ENCODE measurements around the gene FAM161A. TPM values are rescaled to one million over a fixed set of nuclear protein-coding genes. Genes with fewer than 3 reads are reported as not detected.
"Not testable (repeated sequence)": the region's sequence is repeated elsewhere in the genome, so short reads cannot be mapped to it uniquely, and the experiment has no call there.

Gene FAM161A
- total RNA-seq, 1 experiment from 2014 or later = 7.3 TPM

GRCh38 chr2:61816480-61817355 lies 37.1 kb downstream of the FAM161A start:
- Histone ChIP-seq H3K9me2 (ENCODE audit: insufficient read depth) (no peaks in the 10 kb centered on the region), H3K9ac (ENCODE audit: low read length) (no peak overlapping the region), H3K27me3 (ENCODE audit: insufficient read depth, low read length) (0 out of 2 replicates have a peak, but pooled peaks cover 4% of the 10 kb centered on the region), H3K9me3 (ENCODE audit: control insufficient read depth in 1 of 2, insufficient read depth in 1 of 2, low read depth in 1 of 2, low read length in 2 of 2) (no peaks in the 10 kb centered on the region), H4K20me1 (ENCODE audit: insufficient read depth) (no peaks in the 10 kb centered on the region), H3K4me1 (ENCODE audit: control insufficient read depth in 1 of 2, insufficient read depth in 2 of 2, low read length in 2 of 2) (no peaks in the 10 kb centered on the region), H3K36me3 (ENCODE audit: control insufficient read depth in 1 of 2, insufficient read depth in 2 of 2, low read length in 2 of 2) (no peaks in the 10 kb centered on the region), H3K79me2 (ENCODE audit: insufficient read depth, low read length) (no peaks in the 10 kb centered on the region), H3K4me3 (replicated peaks in 1 of 2; ENCODE audit: low read depth in 1 of 2, low read length in 2 of 2) (no peak overlapping the region), H3K4me2 (ENCODE audit: low read length) (no peak overlapping the region), H2AFZ (ENCODE audit: low read depth, low read length, poor library complexity, severe bottlenecking) (no peak overlapping the region), H3K27ac (ENCODE audit: low read depth, low read length) (no peak overlapping the region)
- no TSS peak for BruUV-seq (replicated peaks)
- TF ChIP-seq CBX3 (IDR thresholded peaks at IDR 0.05; ENCODE audit: low read depth) = no peak
- TF ChIP-seq EGR1 (IDR thresholded peaks at IDR 0.05; ENCODE audit: low read depth) = no peak
- no peak for TF ChIP-seq POLR2AphosphoS5 (IDR thresholded peaks at IDR 0.05; ENCODE audit: low read depth, low read length)
- no peak for TF ChIP-seq POLR2A (IDR thresholded peaks at IDR 0.05; ENCODE audit: borderline replicate concordance, extremely low read depth, insufficient read depth, insufficient read length)
- no peak for TF ChIP-seq ZNF274 (IDR thresholded peaks at IDR 0.05; ENCODE audit: low read depth, low read length)
- no peak for TF ChIP-seq MAX (IDR thresholded peaks at IDR 0.05)
- TF ChIP-seq JUND (IDR thresholded peaks at IDR 0.05) = no peak
- TF ChIP-seq SIN3A (IDR thresholded peaks at IDR 0.05; ENCODE audit: low read depth) = no peak
- TF ChIP-seq ELF1 (IDR thresholded peaks at IDR 0.05; ENCODE audit: borderline replicate concordance, low read depth) = no peak
- TF ChIP-seq CEBPB (IDR thresholded peaks at IDR 0.05; ENCODE audit: low read depth) = no peak
- ChIA-PET POLR2A (no interaction called here), RAD21 (ENCODE audit: low non-redundant PET in 1 of 2, low total read pairs in 2 of 2, uncharacterized antibody in 2 of 2, unreplicated experiment in 2 of 2) (no interaction called here), CTCF (no interaction called here)
- ATAC-seq (no peak), DNase-seq (ENCODE audit: low read depth, low spot score) (no peak)
- intact Hi-C loops (cut with micrococcal nuclease) = no loop called here

- intact Hi-C loops (cut with micrococcal nuclease) = no loop called here
These were observed 39.2 kb downstream of the FAM161A start for GRCh38 chr2:61814539-61815160.

GRCh38 chr2:61813314-61813713 lies 40.5 kb downstream of the FAM161A start:
- H4K20me1 ChIP-seq (ENCODE audit: insufficient read depth); H3K27ac ChIP-seq (ENCODE audit: low read depth, low read length); BruUV-seq (replicated peaks); intact Hi-C loops (cut with micrococcal nuclease); H3K27me3 ChIP-seq (ENCODE audit: insufficient read depth, low read length); H3K79me2 ChIP-seq (ENCODE audit: insufficient read depth, low read length); H3K9ac ChIP-seq (ENCODE audit: low read length); ATAC-seq; H3K4me2 ChIP-seq (ENCODE audit: low read length); H3K4me3 ChIP-seq (replicated peaks in 1 of 2; ENCODE audit: low read depth in 1 of 2, low read length in 2 of 2); H2AFZ ChIP-seq (ENCODE audit: low read depth, low read length, poor library complexity, severe bottlenecking); CTCF ChIA-PET; POLR2A ChIA-PET; H3K9me2 ChIP-seq (ENCODE audit: insufficient read depth); H3K9me3 ChIP-seq (ENCODE audit: control insufficient read depth in 1 of 2, insufficient read depth in 1 of 2, low read depth in 1 of 2, low read length in 2 of 2); DNase-seq (ENCODE audit: low read depth, low spot score); H3K36me3 ChIP-seq (ENCODE audit: control insufficient read depth in 1 of 2, insufficient read depth in 2 of 2, low read length in 2 of 2); RAD21 ChIA-PET (ENCODE audit: low non-redundant PET in 1 of 2, low total read pairs in 2 of 2, uncharacterized antibody in 2 of 2, unreplicated experiment in 2 of 2); H3K4me1 ChIP-seq (ENCODE audit: control insufficient read depth in 1 of 2, insufficient read depth in 2 of 2, low read length in 2 of 2): not testable (repeated sequence)

More at GRCh38 chr2:61814539-61815160, 39.2 kb downstream of the FAM161A start:
- ChIA-PET POLR2A (no interaction called here), RAD21 (ENCODE audit: low non-redundant PET in 1 of 2, low total read pairs in 2 of 2, uncharacterized antibody in 2 of 2, unreplicated experiment in 2 of 2) (no interaction called here), CTCF (no interaction called here)
- no peak for TF ChIP-seq TCF7L2 (IDR thresholded peaks at IDR 0.05; ENCODE audit: borderline replicate concordance, extremely low read depth, insufficient read depth, insufficient read length)
- H3K9me3 ChIP-seq (ENCODE audit: control insufficient read depth in 1 of 2, insufficient read depth in 1 of 2, low read depth in 1 of 2, low read length in 2 of 2) = no peaks in the 10 kb centered on the region
- no peak overlapping the region for H3K4me2 ChIP-seq (ENCODE audit: low read length)
- H3K27ac ChIP-seq (ENCODE audit: low read depth, low read length) = no peak overlapping the region
- no peaks in the 10 kb centered on the region for H3K9me2 ChIP-seq (ENCODE audit: insufficient read depth)
- no peaks in the 10 kb centered on the region for H3K4me1 ChIP-seq (ENCODE audit: control insufficient read depth in 1 of 2, insufficient read depth in 2 of 2, low read length in 2 of 2)
- H3K9ac ChIP-seq (ENCODE audit: low read length) = no peak overlapping the region
- H3K27me3 ChIP-seq (ENCODE audit: insufficient read depth, low read length) = 0 out of 2 replicates have a peak, but pooled peaks cover 4% of the 10 kb centered on the region
- no peak for DNase-seq (ENCODE audit: low read depth, low spot score)
- no peak overlapping the region for H3K4me3 ChIP-seq (replicated peaks in 1 of 2; ENCODE audit: low read depth in 1 of 2, low read length in 2 of 2)
- H3K79me2 ChIP-seq (ENCODE audit: insufficient read depth, low read length) = no peaks in the 10 kb centered on the region
- no TSS peak for BruUV-seq (replicated peaks)
- H4K20me1 ChIP-seq (ENCODE audit: insufficient read depth) = no peaks in the 10 kb centered on the region
- no peaks in the 10 kb centered on the region for H3K36me3 ChIP-seq (ENCODE audit: control insufficient read depth in 1 of 2, insufficient read depth in 2 of 2, low read length in 2 of 2)
- ATAC-seq = no peak
- no peak overlapping the region for H2AFZ ChIP-seq (ENCODE audit: low read depth, low read length, poor library complexity, severe bottlenecking)
